CD4-positive, alpha-beta memory T cell (primary cell): ENCODE data around the gene SEC31B. TPM values are rescaled to one million over a fixed set of nuclear protein-coding genes. Genes with fewer than 3 reads are reported as not detected.
A peak's percentile ranks its signal among the peaks of the same experiment; 100 is the strongest.

ENCODE experiments used
- CTCF ChIA-PET: fragments of 350-600 bp; sonication (Branson Sonifier 250); formaldehyde crosslinking; loops from one replicate; lab custom pipeline; 2021; ENCODE audit warnings: inconsistent platforms; ENCODE audit not compliant: partially characterized antibody; lab: Charles Lee
- POLR2A ChIA-PET: fragments of 350-600 bp; sonication (Branson Sonifier 250); formaldehyde crosslinking; loops from one replicate; lab custom pipeline; 2021; ENCODE audit not compliant: partially characterized antibody; lab: Charles Lee
- DNase-seq, 5 donors: peaks; one replicate each; pipeline versions ENCODE4 v3.0.0 to v3.0.0-alpha.2; 2020 to 2022; ENCODE audit warnings: mixed read lengths in 1 of 5
- H3K27ac ChIP-seq: one replicate; pipeline ENCODE4 v1.7.0; 2013; ENCODE audit warnings: low read depth, low read length
- H3K27me3 ChIP-seq: 2 replicates; pipeline ENCODE4 v1.7.0; 2013; ENCODE audit warnings: mild to moderate bottlenecking, low read length, moderate library complexity; ENCODE audit not compliant: insufficient read depth
- H3K36me3 ChIP-seq: 2 replicates; pipeline ENCODE4 v1.7.0; 2013; ENCODE audit warnings: mild to moderate bottlenecking, low read length, moderate library complexity; ENCODE audit not compliant: insufficient read depth
- H3K4me1 ChIP-seq: 2 replicates; pipeline ENCODE4 v1.7.0; 2013; ENCODE audit warnings: mild to moderate bottlenecking, low read length, moderate library complexity; ENCODE audit not compliant: insufficient read depth
- H3K4me3 ChIP-seq, 2 donors: one replicate each; pipeline ENCODE4 v1.7.0; 2013; ENCODE audit warnings: low read length in 2 of 2, mild to moderate bottlenecking in 1 of 2
- H3K9me3 ChIP-seq, 2 donors: one replicate each; pipeline ENCODE4 v1.7.0; 2013; ENCODE audit warnings: low read length in 2 of 2, control low read depth in 1 of 2; ENCODE audit not compliant: control insufficient read depth in 1 of 2
- H3K27ac Mint-ChIP-seq, 7 donors: one replicate each; pipeline ENCODE4 v1.8.0; 2020 to 2021; ENCODE audit warnings: mixed read lengths in 7 of 7, mild to moderate bottlenecking in 6 of 7, inconsistent platforms in 3 of 7, moderate library complexity in 3 of 7
- H3K27me3 Mint-ChIP-seq, 2 donors: one replicate each; pipeline ENCODE4 v1.8.0; 2020 to 2021; ENCODE audit warnings: mixed read lengths in 2 of 2
- H3K36me3 Mint-ChIP-seq, 2 donors: one replicate each; pipeline ENCODE4 v1.8.0; 2020 to 2021; ENCODE audit warnings: mixed read lengths in 2 of 2, inconsistent platforms in 1 of 2, mild to moderate bottlenecking in 1 of 2
- H3K4me1 Mint-ChIP-seq, 4 donors: one replicate each; pipeline ENCODE4 v1.8.0; 2020 to 2021; ENCODE audit warnings: mixed read lengths in 4 of 4, mild to moderate bottlenecking in 1 of 4
- H3K4me3 Mint-ChIP-seq, 8 donors: one replicate each; pipeline ENCODE4 v1.8.0; 2020 to 2021; ENCODE audit warnings: mixed read lengths in 8 of 8, mild to moderate bottlenecking in 7 of 8, moderate library complexity in 6 of 8, inconsistent platforms in 3 of 8
- H3K9me3 Mint-ChIP-seq, 8 donors: one replicate each; pipeline ENCODE4 v1.8.0; 2020 to 2021; ENCODE audit warnings: mixed read lengths in 8 of 8, mild to moderate bottlenecking in 5 of 8, inconsistent platforms in 3 of 8, moderate library complexity in 1 of 8
- intact Hi-C: fragments of 100-400 bp; cut with micrococcal nuclease; formaldehyde crosslinking; loops from one replicate; pipeline ENCODE4 v1.15.1; 2023
- polyA plus RNA-seq, 2 donors: library from polyadenylated mRNA; unstranded; fragments of 300-500 nt; fragmentation: Illumina TruSeq; gene quantifications; one replicate each; pipeline ENCODE4 v1.2.3, GENCODE V29; 2021
- total RNA-seq, 2 experiments: library from RNA; stranded (reverse); gene quantifications; one replicate each; pipeline ENCODE4 v1.2.3, GENCODE V29; 2021

The SEC31B gene
- total and polyA plus RNA-seq, 4 experiments from 2014 or later = 0.76 to 70.9 (median 33.2) TPM

DNA sequence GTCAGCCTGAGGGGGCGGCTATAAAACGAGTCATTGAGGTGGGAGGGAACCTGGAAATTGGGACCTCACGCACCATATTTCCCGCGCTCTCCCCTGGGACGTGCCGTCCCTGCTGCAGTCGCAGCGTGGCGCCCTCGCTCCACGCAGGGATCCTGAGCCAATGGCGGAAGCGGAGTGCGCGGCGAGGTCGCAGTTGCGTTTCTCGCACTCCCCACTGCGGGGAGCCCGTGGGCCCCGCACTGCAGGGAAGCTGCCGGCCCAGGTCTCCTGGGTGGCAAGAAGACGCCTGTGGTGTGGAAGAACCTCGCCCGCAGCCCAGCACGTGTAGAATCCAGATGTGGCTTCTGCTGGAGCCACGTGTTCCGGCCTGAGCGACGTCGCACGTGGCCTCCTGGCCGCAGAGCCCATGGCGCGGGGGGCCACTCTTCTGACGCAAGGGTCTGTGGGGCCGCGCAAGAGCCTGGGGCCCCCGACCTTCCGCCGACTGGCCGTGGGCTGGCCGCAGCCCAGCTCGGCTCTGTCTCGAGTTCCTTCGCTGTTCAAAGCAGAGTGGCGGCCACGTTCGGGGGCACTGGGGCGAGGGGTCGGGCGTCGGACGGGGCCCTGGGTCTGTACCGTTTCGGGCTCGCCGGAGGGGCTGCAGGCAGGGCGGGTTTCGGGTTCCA lies 42.5 kb upstream of the SEC31B start:
- Mint-ChIP-seq H3K27me3 (peaks cover 26 to 43% of the 10 kb centered on the region in 2 donors), H3K36me3 (peaks cover 7 to 11% of the 10 kb centered on the region in 2 donors), H3K4me1 (peaks cover 14 to 22% (median 16%) of the 10 kb centered on the region in 4 donors), H3K27ac (no peak overlapping the region), H3K9me3 (peaks cover 0 to 2% (median 0%) of the 10 kb centered on the region in 8 donors), H3K4me3 (peak overlapping the region; percentile 7 to 71 (median 58))
- ChIA-PET CTCF (interaction anchor here (0.6 to 3.6 kb wide), 11 partner anchors 9 to 579 kb away, joined by 3 to 21 read pairs (median 3); partner anchors contain the start of genes PDZD7 and SFXN3), POLR2A (interaction anchor here (0.6 kb wide), 1 partner anchor 435 kb away, joined by 3 read pairs; no protein-coding TSS in a partner anchor)
- Histone ChIP-seq H3K27me3 (no peaks in the 10 kb centered on the region), H3K36me3 (no peaks in the 10 kb centered on the region), H3K27ac (no peak overlapping the region), H3K4me3 (no peak overlapping the region), H3K4me1 (peaks cover 17% of the 10 kb centered on the region), H3K9me3 (no peaks in the 10 kb centered on the region)
- intact Hi-C loops = loop anchor here (1.0 to 10.0 kb wide), 6 partner anchors 165 to 452 kb away; partner anchors contain the start of genes LZTS2 and SLF2
- DNase-seq = peak; percentile 77 to 79 (median 79)

GRCh38 chr10:100561005-100561404 lies 41.3 kb upstream of the SEC31B start:
- Histone ChIP-seq H3K4me3 (no peak overlapping the region), H3K4me1 (peaks cover 17% of the 10 kb centered on the region), H3K9me3 (no peaks in the 10 kb centered on the region), H3K27ac (no peak overlapping the region), H3K27me3 (no peaks in the 10 kb centered on the region), H3K36me3 (no peaks in the 10 kb centered on the region)
- no peak for DNase-seq
- peaks cover 14 to 22% (median 17%) of the 10 kb centered on the region in 4 donors for H3K4me1 Mint-ChIP-seq
- intact Hi-C loops = loop anchor here (5.0 to 10.0 kb wide), 3 partner anchors 166 to 436 kb away; partner anchors contain the start of genes LZTS2 and SLF2
- H3K27me3 Mint-ChIP-seq = peaks cover 15 to 31% of the 10 kb centered on the region in 2 donors
- H3K27ac Mint-ChIP-seq = no peak overlapping the region
- H3K36me3 Mint-ChIP-seq = peaks cover 18 to 20% of the 10 kb centered on the region in 2 donors
- peaks cover 0 to 2% (median 0%) of the 10 kb centered on the region in 8 donors for H3K9me3 Mint-ChIP-seq
- POLR2A ChIA-PET = no interaction called here
- CTCF ChIA-PET = interaction anchor here (1.2 to 3.6 kb wide), 6 partner anchors 181 to 453 kb away, joined by 3 to 21 read pairs (median 4); no protein-coding TSS in a partner anchor
- peak overlapping the region in 5 of 8 donors; percentile 35 to 53 (median 50) for H3K4me3 Mint-ChIP-seq

DNA sequence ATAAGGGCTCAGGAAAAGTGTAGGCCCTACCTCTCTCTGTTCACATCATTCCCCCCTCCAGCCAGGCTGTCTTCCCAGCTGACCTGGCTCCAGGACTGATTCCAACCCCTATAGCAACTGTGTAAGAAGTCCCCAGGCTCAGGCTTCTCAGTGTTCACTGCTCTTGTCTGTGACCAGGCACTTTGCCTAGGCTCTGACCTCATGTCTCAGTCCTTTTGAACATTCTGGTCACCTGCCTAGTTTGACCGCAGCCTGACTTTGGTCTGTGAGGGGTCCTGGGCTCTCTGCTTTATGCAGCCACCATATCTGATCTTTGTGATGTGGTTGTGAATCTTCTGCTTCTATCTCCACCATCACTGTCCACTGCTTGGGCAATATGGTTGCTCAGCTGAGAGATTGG lies 40.6 kb upstream of the SEC31B start:
- DNase-seq = no peak
- H3K9me3 ChIP-seq = no peaks in the 10 kb centered on the region
- no peak overlapping the region for H3K4me3 ChIP-seq
- ChIA-PET CTCF (interaction anchor here (1.2 to 3.6 kb wide), 5 partner anchors 181 to 454 kb away, joined by 3 to 21 read pairs (median 4); no protein-coding TSS in a partner anchor), POLR2A (no interaction called here)
- Mint-ChIP-seq H3K27ac (peak overlapping the region in 1 of 7 donors; percentile 17), H3K36me3 (peaks cover 22 to 28% of the 10 kb centered on the region in 2 donors), H3K27me3 (peaks cover 11 to 26% of the 10 kb centered on the region in 2 donors), H3K9me3 (peaks cover 0 to 2% (median 0%) of the 10 kb centered on the region in 8 donors), H3K4me3 (no peak overlapping the region), H3K4me1 (peaks cover 14 to 22% (median 17%) of the 10 kb centered on the region in 4 donors)
- H3K36me3 ChIP-seq = no peaks in the 10 kb centered on the region
- H3K27me3 ChIP-seq = no peaks in the 10 kb centered on the region
- peaks cover 17% of the 10 kb centered on the region for H3K4me1 ChIP-seq
- H3K27ac ChIP-seq = no peak overlapping the region
- intact Hi-C loops = loop anchor here (5.0 to 10.0 kb wide), 3 partner anchors 167 to 437 kb away; partner anchors contain the start of genes LZTS2 and SLF2

GRCh38 chr10:100554902-100555301 lies 35.2 kb upstream of the SEC31B start:
- ChIA-PET POLR2A (interaction anchor here (0.9 to 1.3 kb wide), 2 partner anchors 14 to 19 kb away, joined by 3 read pairs; partner anchors contain the start of gene HIF1AN), CTCF (interaction anchor here (1.2 kb wide), 1 partner anchor 41 kb away, joined by 3 read pairs; no protein-coding TSS in a partner anchor)
- H3K36me3 Mint-ChIP-seq = peaks cover 47 to 48% of the 10 kb centered on the region in 2 donors
- no peak overlapping the region for H3K4me3 Mint-ChIP-seq
- peaks cover 0 to 2% (median 0%) of the 10 kb centered on the region in 4 donors for H3K4me1 Mint-ChIP-seq
- Histone ChIP-seq H3K4me3 (no peak overlapping the region), H3K36me3 (no peaks in the 10 kb centered on the region), H3K27ac (no peak overlapping the region), H3K27me3 (no peaks in the 10 kb centered on the region), H3K4me1 (no peaks in the 10 kb centered on the region), H3K9me3 (no peaks in the 10 kb centered on the region)
- H3K9me3 Mint-ChIP-seq = no peaks in the 10 kb centered on the region
- no peaks in the 10 kb centered on the region for H3K27me3 Mint-ChIP-seq
- intact Hi-C loops = no loop called here
- DNase-seq = no peak
- no peak overlapping the region for H3K27ac Mint-ChIP-seq

- Histone ChIP-seq H3K9me3 (no peaks in the 10 kb centered on the region), H3K4me3 (no peak overlapping the region), H3K36me3 (peaks cover 6% of the 10 kb centered on the region), H3K4me1 (no peaks in the 10 kb centered on the region), H3K27me3 (no peaks in the 10 kb centered on the region), H3K27ac (no peak overlapping the region)
- POLR2A ChIA-PET = no interaction called here
- Mint-ChIP-seq H3K4me3 (no peak overlapping the region), H3K36me3 (peaks cover 56 to 57% of the 10 kb centered on the region in 2 donors), H3K4me1 (peaks cover 0 to 2% (median 0%) of the 10 kb centered on the region in 4 donors), H3K27ac (peak overlapping the region in 2 of 7 donors; percentile 12 to 41), H3K9me3 (no peaks in the 10 kb centered on the region), H3K27me3 (no peaks in the 10 kb centered on the region)
- intact Hi-C loops = no loop called here
- no peak for DNase-seq
- CTCF ChIA-PET = interaction anchor here (0.9 to 1.6 kb wide), 4 partner anchors 8 to 19 kb away, joined by 3 to 4 read pairs (median 4); partner anchors contain the start of gene HIF1AN
Measured at GRCh38 chr10:100553929-100554328, 34.3 kb upstream of the SEC31B start.

DNA sequence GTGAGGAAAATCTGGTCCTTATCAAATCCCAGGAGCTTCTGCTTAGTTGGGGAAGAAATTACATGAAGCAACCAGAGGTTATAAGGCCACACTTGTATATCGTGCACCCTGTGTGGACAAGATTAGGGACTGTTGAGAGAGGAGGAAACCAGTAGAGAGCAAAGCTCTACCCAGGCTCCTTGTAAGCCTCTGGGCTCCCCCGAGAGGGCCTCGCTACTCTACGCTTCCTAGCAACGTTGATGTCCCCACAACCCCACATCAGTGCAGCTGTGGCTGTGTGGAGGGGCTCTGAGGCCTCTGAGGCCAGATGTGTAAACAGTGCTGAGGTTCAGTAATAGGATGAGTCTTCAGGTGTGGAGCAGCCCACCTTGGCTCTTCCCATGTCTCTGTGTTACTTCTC lies 32.1 kb upstream of the SEC31B start:
- no peaks in the 10 kb centered on the region for H3K27me3 ChIP-seq
- Mint-ChIP-seq H3K27me3 (no peaks in the 10 kb centered on the region), H3K36me3 (peaks cover 65 to 67% of the 10 kb centered on the region in 2 donors), H3K4me3 (no peak overlapping the region), H3K27ac (no peak overlapping the region), H3K9me3 (no peaks in the 10 kb centered on the region), H3K4me1 (peaks cover 0 to under 1% (median 0%) of the 10 kb centered on the region in 4 donors)
- DNase-seq = no peak
- no peak overlapping the region for H3K4me3 ChIP-seq
- H3K36me3 ChIP-seq = peaks cover 27% of the 10 kb centered on the region
- intact Hi-C loops = no loop called here
- POLR2A ChIA-PET = no interaction called here
- no peaks in the 10 kb centered on the region for H3K9me3 ChIP-seq
- CTCF ChIA-PET = interaction anchor here (1.4 to 1.6 kb wide), 2 partner anchors 11 to 16 kb away, joined by 4 to 5 read pairs; partner anchors contain the start of gene HIF1AN
- H3K27ac ChIP-seq = no peak overlapping the region
- H3K4me1 ChIP-seq = no peaks in the 10 kb centered on the region

DNA sequence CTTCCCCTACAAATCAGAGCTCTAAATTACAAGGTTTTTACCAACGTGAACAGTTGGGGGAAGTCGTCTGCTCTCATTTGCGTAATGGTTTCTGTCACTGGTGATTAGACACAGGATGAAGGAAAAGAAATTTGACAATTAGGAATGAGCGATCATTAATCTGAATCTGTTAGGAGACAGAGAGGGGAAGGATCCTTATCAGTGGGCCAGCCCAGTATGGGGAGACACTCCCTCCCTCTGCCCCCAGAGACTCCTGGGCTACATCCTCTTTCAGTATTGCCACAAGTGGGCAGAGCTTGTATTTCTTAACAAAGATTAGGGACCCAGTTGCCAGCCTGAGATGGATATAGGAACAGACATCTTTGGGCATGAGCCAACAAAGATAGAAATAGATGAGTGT lies 31.5 kb upstream of the SEC31B start:
- no peak overlapping the region for H3K4me3 Mint-ChIP-seq
- H3K27ac ChIP-seq = no peak overlapping the region
- H3K4me1 Mint-ChIP-seq = no peaks in the 10 kb centered on the region

More for the DNA sequence above, 31.5 kb upstream of the SEC31B start:
- H3K9me3 Mint-ChIP-seq = no peaks in the 10 kb centered on the region
- peak overlapping the region in 2 of 7 donors; percentile 1 to 47 for H3K27ac Mint-ChIP-seq
- H3K27me3 ChIP-seq = no peaks in the 10 kb centered on the region
- intact Hi-C loops = no loop called here
- H3K27me3 Mint-ChIP-seq = no peaks in the 10 kb centered on the region
- H3K4me1 ChIP-seq = no peaks in the 10 kb centered on the region
- DNase-seq = no peak
- CTCF ChIA-PET = interaction anchor here (0.7 to 1.6 kb wide), 4 partner anchors 11 to 33 kb away, joined by 4 to 6 read pairs (median 4); partner anchors contain the start of gene HIF1AN
- peaks cover 66% of the 10 kb centered on the region in 2 donors for H3K36me3 Mint-ChIP-seq
- no peaks in the 10 kb centered on the region for H3K9me3 ChIP-seq
- peaks cover 27% of the 10 kb centered on the region for H3K36me3 ChIP-seq
- no peak overlapping the region for H3K4me3 ChIP-seq
- POLR2A ChIA-PET = no interaction called here
